HG02840 (cell line): ENCODE data around the gene SYT15.
"Not testable (repeated sequence)": the region's sequence is repeated elsewhere in the genome, so short reads cannot be mapped to it uniquely, and the experiment has no call there.

Source experiments
- ATAC-seq: cut with Tn5 transposase; IDR thresholded peaks from one replicate; pipeline ENCODE4 v1.9.1; 2021; ENCODE audit warnings: mild to moderate bottlenecking, moderate library complexity, moderate number of reproducible peaks; ENCODE audit not compliant: unreplicated experiment, low FRiP score

Gene SYT15

DNA sequence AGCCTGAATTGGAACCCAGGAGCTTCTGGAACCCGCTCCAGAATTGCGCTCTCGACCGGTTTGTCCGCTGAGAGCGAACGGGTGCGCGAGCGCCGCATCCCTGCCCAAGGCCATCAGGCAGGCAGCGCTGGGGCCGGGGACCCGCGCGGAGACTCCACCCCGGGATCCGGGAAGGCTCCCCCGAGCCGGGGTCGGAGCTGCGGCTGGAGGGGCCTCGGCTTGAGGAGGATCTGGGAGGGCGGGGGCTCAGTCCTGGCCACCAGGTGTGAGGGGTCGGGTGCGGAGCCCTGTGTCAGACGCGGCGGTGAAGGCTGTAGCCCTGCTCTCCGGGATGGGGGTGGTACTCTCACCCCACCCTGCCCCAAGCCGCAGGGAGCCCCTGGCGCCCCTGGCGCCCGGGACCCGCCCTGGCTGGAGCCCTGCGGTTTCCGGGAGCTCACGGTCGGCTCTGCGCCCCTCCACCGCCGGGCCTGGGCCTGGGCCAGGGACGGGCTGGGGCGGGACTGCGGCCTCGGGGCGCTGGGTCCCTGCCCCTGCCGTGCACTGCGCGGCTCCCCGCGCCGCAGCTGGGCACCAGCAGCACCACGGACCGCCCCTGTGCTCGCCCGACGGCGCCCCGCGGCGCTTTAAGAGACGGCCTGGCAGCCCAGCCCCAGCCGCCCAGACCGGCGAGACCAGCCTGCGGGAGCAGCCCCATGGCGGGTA is at the start of gene SYT15:
TSS of gene SYT15 (plus strand) at position 655 of the 705 bp plus-strand sequence. CDS start at position 696, 41 bp downstream.
- not testable (repeated sequence) for ATAC-seq

DNA sequence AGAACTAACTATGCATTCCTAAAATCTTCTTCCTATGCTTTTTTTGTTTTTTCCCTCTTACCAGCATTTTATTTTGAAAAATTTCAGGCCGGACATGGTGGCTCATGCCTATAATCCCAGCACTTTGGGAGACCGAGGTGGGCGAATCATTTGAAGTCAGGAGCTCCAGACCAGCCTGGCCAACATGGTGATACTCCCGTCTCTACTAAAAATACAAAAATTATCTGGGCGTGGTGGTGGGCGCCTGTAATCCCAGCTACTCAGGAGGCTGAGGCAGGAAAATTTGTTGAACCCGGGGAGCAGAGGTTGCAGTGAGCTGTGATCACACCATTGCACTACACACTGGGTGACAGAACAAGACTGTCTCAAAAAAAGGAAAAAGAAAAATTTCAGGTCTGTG is 49.2 kb upstream of the SYT15 start:
- not testable (repeated sequence) for ATAC-seq

DNA sequence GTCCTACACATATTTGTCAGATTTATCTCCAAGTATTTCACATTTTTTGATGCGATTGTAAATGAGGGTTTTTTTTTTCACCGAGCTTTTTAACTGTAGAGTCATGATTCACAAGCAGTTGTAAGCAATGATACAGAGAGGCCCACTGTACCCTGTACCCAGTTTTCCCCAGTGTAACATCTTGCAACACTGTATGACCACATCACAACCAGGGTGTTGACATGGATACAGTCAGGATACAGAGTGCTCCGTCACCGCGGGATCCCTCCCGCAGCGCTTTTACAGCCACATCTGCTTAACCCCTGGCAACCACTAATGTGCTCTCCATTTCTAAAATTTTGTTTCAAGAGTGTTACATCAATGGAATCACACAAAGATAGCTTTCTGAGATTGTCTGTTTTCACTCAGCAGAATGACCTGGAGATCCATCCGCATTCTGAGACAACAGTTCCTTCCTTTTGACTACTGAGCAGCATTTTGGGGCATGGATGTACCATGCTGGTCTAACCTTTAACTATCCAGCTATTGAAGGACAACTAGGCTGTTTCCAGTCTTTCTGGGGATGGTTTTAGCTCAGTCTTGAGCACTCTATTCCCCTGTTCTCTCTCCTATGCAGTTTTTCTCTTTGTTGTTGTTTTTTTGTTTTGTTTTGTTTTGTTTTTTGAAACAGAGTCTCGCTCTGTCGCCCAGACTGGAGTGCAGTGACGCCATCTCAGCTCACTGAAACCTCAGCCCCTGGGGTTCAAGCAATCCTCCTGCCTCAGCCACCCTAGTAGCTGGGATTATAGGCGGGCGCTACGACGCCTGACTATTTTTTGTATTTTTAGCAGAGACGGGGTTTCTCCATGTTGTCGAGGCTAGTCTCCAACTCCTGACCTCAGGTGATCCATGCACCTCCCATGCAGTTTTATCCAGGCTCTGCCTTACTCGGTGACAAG is 48.4 kb upstream of the SYT15 start:
- no peak for ATAC-seq

DNA sequence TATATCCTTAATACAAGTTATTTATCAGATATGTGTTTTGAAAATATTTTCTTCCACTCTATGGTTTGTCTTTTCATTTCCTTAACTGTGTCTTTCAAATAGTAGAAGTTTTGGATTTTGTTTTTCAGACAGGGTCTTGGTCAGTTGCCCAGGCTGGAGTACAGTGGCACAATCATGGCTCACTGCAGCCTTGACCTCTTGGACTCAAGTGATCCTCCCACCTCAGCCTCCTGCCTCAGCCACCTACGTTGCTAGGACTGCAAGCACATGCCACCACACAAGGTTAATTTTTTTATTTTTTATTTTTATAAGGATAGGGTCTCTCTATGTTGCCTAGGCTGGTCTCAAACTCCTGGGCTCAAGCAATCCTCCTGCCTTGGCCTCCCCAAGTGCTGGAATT is 46.7 kb upstream of the SYT15 start:
- not testable (repeated sequence) for ATAC-seq

DNA sequence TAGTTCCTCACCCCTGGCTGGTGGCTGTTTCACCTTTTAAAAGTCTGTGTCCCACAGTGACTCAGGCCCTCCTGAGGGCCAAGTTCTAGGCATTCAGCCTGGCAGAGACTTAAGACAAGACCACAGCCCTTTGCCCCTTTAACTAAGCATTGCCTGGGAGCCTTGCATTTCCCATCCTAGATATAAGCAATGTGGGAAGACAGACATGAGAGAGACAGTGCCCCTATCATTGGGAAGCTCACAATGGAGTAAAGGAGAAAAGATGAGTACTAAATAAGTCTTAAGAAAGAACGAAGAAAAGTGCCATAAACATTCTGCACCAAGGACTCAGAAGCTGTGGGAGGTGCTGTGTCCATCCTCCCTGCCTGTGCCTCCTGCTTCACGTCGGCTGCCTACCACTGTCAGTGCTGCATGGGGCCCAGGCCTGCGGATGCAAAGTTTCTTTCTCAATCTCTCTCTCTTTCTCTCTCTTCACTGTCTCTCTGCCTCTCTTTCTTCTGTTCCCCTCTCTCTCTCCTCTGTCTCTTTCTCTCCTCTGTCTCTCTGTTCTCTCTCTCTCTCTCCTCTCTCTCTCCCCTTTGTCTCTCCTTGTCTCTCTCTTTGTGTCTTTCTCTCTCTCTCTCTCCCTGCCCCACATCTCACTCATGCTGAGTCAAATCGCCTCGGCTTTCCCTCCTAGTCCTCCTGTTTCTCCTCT is 44.0 kb upstream of the SYT15 start:
- no peak for ATAC-seq

DNA sequence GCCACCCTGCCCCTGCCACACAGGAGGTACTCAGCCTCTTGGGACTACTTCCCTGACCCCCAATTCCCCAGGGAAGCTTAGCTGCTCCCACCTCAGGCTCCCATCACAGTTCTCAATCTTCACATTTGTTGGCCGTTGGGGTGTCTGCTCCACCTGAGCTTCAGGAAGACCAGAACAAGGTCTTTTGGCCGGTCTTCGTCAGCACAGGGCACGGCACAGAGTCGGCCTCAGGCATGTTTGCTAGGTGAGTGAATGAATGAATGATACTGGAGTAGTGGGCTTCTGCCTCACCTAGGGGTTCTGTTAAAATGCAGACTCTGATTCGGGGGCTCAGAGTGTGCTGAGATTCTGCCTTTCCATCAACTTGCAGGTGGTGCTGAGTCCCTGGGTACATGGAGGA is 42.8 kb upstream of the SYT15 start:
- no peak for ATAC-seq

DNA sequence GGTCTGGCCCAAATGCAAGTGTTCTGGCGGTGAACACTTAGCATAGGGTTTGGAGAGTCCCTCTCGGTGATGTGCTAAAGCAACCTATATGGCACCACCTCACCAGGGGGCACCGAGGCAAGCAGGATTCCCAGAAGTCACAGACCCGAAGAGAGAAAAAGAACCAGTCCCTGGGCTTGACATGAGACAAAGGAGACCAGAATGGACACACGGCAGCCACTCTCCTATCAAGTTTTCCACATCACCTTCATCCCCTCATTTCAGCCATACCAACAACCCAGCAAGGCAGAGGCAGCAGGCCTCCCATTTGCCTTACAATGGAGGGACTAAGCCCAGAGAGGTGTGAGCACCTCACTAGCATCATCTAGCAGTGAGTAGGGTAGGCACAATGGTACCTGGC is 42.1 kb upstream of the SYT15 start:
- ATAC-seq = no peak

DNA sequence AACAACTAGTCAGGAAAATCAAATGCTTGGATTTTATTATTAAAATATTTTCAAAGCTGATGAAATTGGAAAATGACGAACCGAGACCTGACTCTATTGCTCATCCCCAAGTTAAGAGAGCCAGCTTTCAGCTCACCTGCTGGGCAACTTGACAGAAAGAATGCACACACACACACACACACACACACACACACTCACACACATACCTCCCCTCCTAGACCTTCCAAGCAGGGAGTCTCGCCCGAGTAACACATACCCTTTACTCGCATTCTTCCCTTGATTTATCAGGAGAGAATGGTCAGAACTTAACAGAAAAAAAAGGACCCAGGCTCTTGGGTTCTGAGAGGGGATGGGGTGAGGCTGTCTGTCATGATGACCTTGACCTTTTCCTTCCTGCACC is 41.6 kb upstream of the SYT15 start:
- no peak for ATAC-seq

DNA sequence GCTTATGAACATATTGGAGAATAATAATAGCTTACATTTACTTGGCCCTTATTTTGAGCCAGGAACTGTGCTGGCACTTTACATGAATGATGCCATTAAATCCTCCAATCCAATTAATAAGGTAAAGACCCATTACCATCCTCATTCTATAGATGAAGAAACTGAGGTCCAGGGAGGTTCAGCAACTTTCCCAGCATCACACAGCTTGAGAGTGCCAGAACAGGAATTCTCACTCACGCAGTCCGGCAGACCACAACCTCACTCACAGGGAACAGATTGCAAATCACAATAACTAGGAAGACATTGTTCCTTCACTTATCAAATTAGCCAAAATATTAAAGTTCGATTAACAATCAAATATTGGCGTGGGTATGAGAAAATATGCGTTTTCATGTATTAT is 40.8 kb upstream of the SYT15 start:
- no peak for ATAC-seq

DNA sequence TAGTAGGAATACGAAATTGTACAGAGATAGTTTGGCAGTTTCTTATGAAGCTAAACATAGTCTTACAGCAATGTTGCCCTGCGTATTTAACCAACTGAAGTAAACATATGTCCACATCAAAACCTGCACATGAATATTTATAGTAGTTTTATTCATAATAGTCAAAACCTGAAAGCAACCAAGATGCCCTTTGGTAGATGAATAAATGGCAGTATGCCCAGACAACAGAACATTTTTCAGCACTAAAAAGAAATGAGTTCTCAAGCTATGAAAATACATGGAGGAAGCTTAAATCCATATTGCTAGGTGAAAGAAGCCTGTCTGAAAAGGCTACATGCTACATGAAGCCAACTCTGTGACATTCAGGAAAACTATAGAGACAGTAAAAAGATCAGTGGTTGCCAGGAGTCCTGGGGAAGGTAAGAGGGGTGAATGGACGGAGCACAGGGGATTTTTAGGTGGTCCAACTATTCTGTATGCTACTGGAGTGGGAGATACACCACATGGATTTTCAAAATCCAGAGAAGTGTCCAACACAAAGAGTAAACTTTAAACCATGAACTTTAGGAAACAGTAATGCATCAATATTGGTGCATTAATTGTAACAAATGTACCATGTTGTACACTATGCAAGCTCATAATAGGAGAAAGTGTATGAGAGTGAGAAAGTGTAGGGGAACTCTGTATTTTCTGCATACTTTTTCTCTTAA is 40.1 kb upstream of the SYT15 start:
- no peak for ATAC-seq

DNA sequence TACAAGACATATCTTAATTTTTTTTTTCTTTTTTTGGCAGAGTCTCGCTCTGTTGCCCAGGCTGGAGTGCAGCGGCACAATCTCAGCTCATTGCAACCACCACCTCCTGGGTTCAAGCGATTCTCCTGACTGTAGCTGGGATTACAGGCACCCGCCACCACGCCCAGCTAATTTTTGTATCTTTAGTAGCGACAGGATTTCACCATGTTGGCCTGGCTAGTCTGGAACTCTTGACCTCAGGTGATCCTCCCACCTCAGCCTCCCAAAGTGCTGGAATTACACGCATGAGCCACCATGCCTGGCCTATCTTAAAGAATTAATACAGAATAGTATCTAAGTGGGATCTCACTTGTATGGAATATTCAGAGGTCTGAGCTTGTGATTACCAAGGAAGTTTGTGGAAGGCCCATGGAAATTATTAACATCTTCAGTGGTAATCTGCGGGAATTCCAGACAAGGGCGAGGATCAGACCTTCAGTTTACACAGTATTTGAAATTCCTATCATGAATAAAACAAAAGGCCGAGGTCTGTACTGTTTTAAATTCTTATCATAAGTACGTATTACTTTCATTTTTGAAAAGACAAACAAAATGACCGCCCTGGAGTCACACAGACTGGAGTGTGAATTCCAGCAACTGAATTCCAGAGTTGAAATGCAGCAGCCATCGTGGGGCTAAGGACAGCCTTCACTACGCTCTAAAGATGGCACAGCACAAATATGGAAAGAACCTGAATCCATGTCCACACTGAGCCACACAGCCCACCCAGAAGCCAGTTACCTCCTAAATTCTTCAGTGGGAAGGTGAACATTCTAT is 39.1 kb upstream of the SYT15 start:
- no peak for ATAC-seq

DNA sequence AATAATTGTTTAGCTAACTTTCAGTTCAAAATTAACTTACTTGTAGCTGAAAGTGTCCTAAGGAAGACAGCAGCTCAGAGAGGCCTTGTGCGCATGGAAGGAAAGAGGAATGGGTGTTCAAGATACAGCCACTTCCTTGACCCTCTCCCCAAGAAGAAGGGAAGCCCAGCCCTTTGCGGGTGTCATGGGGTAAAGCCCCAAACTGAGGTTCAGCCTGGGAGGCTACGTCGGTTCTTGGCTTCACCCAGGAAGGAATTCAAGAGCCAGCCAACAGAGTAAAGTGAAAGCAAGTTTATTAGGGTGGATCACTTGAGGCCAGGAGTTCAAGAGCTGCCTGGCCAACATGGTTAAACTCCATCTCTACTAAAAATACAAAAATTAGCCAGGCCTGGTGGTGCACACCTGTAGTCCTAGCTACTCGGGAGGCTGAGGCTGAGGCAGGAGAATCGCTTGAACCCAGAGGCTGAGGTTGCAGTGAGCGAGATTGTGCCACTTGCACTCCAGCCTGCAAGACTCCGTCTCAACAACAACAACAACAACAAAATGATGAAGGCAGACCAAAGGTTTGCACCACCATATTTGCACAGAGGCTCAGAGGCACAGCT is 38.4 kb upstream of the SYT15 start:
- ATAC-seq = no peak

DNA sequence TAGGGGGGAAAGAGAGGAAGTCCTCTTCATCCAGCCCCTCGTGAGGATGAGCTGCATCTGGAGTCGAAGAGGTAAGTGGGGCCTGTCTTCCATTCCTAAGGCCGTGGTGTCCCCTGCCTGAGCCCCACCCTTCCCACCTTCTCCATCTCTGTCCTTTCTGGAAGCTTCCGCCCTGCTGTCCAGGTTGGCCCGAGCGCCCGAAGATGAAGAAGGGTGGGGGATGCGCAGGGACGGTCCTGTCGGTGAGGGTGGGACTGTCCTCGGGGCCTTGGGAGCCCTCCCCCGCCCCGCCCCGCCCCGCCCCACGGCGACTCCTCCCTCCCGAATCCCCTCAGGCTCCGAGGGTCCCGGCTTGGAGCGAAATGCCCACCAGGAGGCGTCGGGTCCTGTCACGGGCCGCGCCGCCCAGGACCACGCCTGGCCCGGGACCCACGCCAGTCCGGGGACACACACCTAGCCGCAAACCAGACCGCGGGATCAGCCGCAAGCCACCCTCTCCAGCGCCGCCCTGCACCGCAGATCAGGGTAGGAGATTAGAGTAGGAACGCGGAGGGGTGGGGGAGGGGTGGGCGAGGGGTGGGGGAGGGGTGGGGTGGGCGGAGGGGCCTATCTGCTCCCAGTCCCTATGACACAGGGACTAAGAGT is 37.8 kb upstream of the SYT15 start:
- no peak for ATAC-seq

DNA sequence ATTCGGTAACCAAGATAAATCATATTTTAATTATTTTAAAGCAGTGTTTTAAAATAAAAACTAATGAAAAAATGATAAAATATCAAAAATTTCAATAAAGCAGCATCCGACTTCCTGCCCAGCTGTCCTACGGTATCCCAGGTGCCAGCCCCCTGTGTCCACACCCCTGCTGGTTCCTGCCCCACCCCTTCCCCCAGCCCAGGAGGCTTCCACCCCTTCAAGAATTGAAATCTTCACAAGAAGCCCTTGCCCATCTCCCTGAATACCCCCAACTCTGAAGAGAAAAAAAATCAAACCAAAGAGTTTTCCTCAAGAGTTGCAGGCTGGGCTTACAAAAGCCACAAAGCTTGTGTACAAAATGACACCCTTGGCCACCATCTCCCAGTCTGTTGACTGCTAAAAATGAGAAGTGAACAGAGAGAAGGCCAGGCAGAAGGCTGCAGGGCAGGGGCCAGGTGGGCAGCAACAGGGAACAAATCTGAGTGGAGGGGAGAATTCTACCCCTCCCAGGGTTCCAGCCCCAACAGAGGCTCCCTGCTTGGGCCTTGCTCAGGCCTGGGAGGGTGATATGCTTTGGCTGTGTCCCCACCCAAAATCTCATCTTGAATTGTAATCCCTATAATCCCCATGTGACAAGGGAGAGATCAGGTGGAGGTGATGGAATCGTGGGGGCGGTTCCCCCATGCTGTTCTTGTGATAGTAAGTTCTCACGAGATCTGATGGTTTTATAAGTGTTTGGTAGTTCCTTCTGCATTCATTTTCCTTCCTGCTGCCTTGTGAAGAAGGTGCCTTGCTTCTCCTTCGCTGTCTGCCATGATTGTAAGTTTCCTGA is 37.0 kb upstream of the SYT15 start:
- ATAC-seq = no peak

DNA sequence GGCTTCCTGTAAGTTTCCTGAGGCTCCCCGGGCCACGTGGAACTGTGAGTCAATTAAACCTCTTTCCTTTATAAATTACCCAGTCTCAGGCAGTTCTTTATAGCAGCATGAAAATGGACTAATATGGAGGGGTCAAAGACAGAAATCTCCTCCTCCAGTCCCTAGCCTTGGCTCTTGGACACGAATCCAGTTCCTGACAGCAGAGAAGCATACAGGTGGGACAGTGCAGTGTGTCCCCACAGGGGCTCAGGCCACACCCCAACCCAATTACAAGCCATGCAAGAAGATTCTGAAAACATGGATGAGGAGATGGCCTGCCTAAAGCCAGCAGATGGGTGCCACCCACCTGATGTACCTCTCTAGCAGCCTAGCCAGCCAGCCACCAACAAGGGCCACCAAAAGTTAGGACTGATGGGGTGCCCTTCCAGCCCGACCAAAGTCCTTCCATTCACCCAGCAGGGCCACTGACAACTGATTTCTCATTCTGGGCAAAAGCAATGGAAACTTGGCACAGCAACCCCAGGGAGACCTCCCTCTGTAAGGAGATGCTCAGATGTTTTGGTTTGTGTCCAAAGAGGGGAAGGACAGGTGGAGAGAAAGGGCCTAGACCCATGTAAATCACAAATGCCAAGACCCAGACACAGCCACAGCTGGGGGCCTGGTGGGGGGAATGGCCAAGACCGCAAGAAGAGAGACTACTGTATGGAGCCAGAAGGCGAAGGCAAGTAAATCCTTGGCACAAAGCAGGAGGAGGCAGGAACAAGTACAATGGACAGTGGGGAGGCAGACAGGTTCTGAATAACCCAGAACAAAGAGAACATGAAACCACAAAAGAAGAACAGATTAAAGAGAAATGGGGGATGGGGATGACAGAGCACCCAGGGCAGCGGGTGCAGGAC is 36.1 kb upstream of the SYT15 start:
- ATAC-seq = no peak

DNA sequence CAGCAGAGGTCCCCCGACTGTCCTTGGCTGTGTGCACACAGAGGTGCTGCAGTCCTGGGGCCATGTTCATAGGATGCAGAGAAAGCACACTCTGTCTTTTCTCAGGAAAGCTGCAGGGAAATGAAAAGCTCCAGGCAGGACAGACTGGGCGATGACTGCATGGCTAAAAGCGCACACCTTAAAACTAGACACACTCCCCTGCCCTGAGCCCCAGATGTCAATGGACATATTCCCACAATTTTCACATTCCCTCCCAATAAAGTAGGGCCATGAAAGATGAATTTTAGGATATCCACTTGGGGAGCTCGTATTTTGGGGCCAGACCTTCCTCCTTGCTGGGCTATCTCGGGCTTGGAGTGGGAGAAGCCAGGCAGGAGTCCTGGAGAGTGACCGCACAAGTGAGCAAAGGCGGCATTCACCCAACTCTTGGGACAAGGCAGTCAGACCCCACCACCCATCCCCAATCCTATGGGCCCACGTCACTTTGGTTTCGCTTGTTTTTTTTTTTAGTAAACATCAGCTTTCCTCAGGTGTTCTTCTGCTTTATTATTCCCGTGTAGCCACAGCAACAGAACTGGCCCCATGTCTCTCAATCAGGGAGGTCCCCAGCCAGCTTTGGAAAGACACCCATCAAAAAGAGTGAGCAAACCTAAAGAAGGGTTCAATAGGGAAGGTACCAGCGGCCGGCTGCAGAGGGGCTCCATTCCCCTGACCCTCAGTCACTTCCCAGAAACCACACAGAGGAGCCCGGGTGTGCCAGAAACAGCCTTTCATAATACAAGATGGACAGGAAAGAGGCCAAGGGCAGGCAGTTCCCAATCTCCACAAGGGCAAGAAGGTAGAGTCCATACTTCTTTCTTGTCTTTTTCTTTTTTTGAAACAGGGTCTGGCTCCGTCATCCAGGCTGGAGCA is 35.2 kb upstream of the SYT15 start:
- no peak for ATAC-seq
